HEK293 (cell line): ENCODE results near the gene ZCCHC24.

Source experiments
- ATF2 ChIP-seq: fragments of 450-650 bp; formaldehyde crosslinking; IDR thresholded peaks from 2 replicates; pipeline ENCODE4 v1.5.1; 2016; ENCODE audit warnings: missing biosample characterization, missing genetic modification characterization, low read depth
- BCL11A ChIP-seq: fragments of 450-650 bp; formaldehyde crosslinking; IDR thresholded peaks from 2 replicates; pipeline ENCODE4 v1.5.1; 2016; ENCODE audit warnings: low read depth, missing biosample characterization, missing genetic modification characterization
- CTCF ChIP-seq: fragments of 450-650 bp; formaldehyde crosslinking; IDR thresholded peaks from 2 replicates; pipeline ENCODE4 v1.5.1; 2016; ENCODE audit warnings: missing biosample characterization, missing genetic modification characterization
- OSR2 ChIP-seq: fragments of 450-650 bp; formaldehyde crosslinking; IDR thresholded peaks from 2 replicates; pipeline ENCODE4 v1.5.1; 2016; ENCODE audit warnings: missing biosample characterization, missing genetic modification characterization
- TRIM28 ChIP-seq: IDR thresholded peaks from 2 replicates; pipeline ENCODE4 v1.6.1; 2011; ENCODE audit warnings: low read length, control low read depth, borderline replicate concordance
- ZBTB7A ChIP-seq: fragments of 450-650 bp; formaldehyde crosslinking; IDR thresholded peaks from 2 replicates; pipeline ENCODE4 v1.5.1; 2016; ENCODE audit warnings: low read depth, missing biosample characterization, missing genetic modification characterization
- ZNF274 ChIP-seq, 2 experiments: fragments of 200-500 bp in 1 of 2; fragments of 450-650 bp in 1 of 2; sonication (Bioruptor generic) in 1 of 2; formaldehyde crosslinking in 1 of 2; IDR thresholded peaks; 2 replicates each; pipeline versions ENCODE4 v1.5.1 to v1.6.1; 2014 to 2016; ENCODE audit warnings: borderline replicate concordance in 1 of 2, inconsistent platforms in 1 of 2, low read length in 1 of 2, missing biosample characterization in 1 of 2, missing genetic modification characterization in 1 of 2
- ZNF366 ChIP-seq: fragments of 450-650 bp; formaldehyde crosslinking; conservative IDR thresholded peaks from 2 replicates; pipeline ENCODE4 v1.5.1; 2016; ENCODE audit warnings: missing biosample characterization, missing genetic modification characterization
- ZNF37A ChIP-seq: fragments of 450-650 bp; IDR thresholded peaks from 2 replicates; pipeline ENCODE4 v1.5.1; 2018; ENCODE audit warnings: missing biosample characterization, missing genetic modification characterization
- ZNF792 ChIP-seq: fragments of 450-650 bp; formaldehyde crosslinking; IDR thresholded peaks from 2 replicates; pipeline ENCODE4 v1.5.1; 2016; ENCODE audit warnings: missing biosample characterization, missing genetic modification characterization
- TF ChIP-seq, protein P1 (sequence below): fragments of 450-650 bp; formaldehyde crosslinking; IDR thresholded peaks from 2 replicates; pipeline ENCODE4 v1.5.0; 2017; ENCODE audit warnings: missing biosample characterization, missing genetic modification characterization, borderline replicate concordance
- TF ChIP-seq, protein P2 (sequence below): fragments of 450-650 bp; formaldehyde crosslinking; optimal IDR thresholded peaks from 2 replicates; pipeline ENCODE3; 2016; ENCODE audit warnings: missing biosample characterization, mild to moderate bottlenecking, missing genetic modification characterization
- TF ChIP-seq, protein P3 (sequence below): fragments of 450-650 bp; formaldehyde crosslinking; IDR thresholded peaks from 2 replicates; pipeline ENCODE4 v1.5.1; 2016; ENCODE audit warnings: missing biosample characterization, missing genetic modification characterization

DNA sequence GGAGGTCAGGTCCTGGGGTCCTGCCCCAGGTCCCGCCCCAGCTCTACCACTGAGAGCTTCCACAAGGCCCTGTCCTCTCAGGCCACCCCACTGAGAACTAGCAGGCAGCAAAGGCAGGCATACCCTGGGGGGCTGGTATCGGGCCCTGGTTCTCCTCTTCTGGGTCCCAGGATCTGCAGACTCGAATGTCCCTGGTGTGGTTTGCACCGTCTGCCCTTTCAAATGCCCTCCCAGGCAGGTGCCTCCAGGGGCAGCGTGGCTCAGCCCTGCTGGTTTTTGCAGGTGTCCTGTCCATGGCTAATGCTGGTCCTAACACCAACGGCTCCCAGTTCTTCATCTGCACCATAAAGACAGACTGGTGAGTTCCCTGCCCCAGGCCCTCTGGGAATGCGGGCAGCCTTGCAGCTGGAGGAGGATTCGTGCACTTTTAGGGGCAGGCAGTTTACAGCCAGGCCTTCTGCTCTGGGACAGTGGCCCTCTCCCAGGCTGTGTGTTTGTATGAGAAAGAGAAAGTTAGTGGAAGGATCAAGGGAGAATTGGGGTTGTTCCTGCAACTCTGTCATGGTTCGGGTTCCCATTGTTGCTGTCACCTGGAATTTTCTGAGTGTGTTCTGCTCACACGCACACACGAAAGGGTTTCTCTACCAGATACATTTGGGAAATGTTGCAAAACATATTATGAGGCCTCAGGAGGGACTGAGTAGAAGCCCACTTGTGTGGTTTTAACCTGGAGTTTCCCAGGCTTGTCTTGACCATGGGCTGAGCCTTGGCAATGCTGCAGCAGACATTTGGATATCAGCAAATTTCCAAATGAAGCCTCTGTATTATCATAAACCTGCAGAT lies 93.2 kb downstream of the ZCCHC24 start:
- TF ChIP-seq CTCF (no peak), ZNF37A (tag by site-specific recombination) (no peak), ZBTB7A (tag by site-specific recombination) (no peak), BCL11A (tag by site-specific recombination) (no peak), ZNF792 (no peak), ZNF366 (tag by site-specific recombination) (no peak), OSR2 (tag by site-specific recombination) (no peak), ATF2 (tag by site-specific recombination) (no peak), ZNF274 (IDR thresholded peaks at IDR 0.05; ENCODE audit: low read length) (no peak), ZNF274 (tag by site-specific recombination; IDR thresholded peaks at IDR 0.05; ENCODE audit: borderline replicate concordance) (no peak), TRIM28 (no peak)
- TF ChIP-seq, protein P1, sequence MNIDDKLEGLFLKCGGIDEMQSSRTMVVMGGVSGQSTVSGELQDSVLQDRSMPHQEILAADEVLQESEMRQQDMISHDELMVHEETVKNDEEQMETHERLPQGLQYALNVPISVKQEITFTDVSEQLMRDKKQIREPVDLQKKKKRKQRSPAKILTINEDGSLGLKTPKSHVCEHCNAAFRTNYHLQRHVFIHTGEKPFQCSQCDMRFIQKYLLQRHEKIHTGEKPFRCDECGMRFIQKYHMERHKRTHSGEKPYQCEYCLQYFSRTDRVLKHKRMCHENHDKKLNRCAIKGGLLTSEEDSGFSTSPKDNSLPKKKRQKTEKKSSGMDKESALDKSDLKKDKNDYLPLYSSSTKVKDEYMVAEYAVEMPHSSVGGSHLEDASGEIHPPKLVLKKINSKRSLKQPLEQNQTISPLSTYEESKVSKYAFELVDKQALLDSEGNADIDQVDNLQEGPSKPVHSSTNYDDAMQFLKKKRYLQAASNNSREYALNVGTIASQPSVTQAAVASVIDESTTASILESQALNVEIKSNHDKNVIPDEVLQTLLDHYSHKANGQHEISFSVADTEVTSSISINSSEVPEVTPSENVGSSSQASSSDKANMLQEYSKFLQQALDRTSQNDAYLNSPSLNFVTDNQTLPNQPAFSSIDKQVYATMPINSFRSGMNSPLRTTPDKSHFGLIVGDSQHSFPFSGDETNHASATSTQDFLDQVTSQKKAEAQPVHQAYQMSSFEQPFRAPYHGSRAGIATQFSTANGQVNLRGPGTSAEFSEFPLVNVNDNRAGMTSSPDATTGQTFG (tag by site-specific recombination) = no peak
- TF ChIP-seq, protein P2, sequence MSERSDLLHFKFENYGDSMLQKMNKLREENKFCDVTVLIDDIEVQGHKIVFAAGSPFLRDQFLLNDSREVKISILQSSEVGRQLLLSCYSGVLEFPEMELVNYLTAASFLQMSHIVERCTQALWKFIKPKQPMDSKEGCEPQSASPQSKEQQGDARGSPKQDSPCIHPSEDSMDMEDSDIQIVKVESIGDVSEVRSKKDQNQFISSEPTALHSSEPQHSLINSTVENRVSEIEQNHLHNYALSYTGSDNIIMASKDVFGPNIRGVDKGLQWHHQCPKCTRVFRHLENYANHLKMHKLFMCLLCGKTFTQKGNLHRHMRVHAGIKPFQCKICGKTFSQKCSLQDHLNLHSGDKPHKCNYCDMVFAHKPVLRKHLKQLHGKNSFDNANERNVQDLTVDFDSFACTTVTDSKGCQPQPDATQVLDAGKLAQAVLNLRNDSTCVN (tag by site-specific recombination) = no peak
- TF ChIP-seq, protein P3, sequence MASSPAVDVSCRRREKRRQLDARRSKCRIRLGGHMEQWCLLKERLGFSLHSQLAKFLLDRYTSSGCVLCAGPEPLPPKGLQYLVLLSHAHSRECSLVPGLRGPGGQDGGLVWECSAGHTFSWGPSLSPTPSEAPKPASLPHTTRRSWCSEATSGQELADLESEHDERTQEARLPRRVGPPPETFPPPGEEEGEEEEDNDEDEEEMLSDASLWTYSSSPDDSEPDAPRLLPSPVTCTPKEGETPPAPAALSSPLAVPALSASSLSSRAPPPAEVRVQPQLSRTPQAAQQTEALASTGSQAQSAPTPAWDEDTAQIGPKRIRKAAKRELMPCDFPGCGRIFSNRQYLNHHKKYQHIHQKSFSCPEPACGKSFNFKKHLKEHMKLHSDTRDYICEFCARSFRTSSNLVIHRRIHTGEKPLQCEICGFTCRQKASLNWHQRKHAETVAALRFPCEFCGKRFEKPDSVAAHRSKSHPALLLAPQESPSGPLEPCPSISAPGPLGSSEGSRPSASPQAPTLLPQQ (tag by site-specific recombination) = no peak
